Measurements from ENCODE around the gene TRPC1.

TRPC1 gene

DNA sequence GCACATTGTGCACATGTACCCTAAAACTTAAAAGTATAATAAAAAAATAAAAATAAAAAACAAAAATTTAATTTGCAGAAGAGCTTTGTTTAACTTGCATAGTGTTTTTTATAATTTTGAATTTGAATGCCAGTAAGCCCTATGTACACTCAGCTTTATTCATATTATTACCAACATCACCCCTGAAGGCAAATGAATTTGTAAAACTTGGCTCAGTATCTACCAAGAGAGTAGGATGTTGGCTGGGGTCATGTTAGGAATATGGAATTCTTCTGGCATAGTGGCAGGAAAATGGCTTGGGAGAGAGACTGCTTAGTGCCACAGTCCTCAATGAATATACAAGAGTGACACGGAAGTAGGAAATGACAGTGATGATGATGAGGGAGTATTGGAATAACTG is 30.7 kb downstream of the TRPC1 start:
- DNase-seq: no peak

DNA sequence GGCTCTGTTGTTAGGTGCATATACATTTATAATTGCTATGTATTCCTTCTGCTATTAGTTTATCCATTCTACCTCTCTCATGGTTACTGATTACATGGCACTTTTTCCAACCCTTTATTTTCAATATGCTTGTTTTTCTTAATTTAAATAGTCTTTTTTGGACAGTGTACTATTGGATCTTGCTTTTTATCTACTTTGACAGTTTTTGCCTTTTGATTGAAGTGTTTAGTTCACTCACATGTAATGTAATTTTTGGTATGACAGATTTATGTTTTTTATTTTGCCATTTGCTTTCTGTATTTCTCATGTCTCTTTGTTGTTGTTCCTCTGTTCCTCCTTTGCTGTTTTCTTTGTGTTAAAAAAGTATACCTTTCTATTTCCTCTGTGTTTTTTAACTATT is 44.5 kb downstream of the TRPC1 start:
- no peak for DNase-seq

DNA sequence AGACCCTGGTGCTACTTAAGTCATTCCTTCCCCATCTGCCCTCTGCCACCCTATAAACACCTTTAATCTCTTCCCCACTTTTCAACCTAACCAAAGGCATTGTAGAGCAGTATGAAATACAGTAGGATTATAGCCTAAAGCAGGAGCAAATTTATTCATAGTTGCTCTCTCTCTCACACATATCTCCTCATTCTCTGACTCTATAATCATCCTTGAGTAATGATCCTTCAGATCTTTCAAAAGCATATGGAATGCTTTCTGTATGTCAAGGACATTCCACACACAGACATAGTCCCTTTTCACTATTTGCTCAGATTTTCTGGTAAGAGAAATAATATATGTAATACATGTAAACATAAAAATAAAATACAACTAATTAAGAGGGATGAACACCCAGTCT is 54.1 kb downstream of the TRPC1 start:
- DNase-seq: no peak

DNA sequence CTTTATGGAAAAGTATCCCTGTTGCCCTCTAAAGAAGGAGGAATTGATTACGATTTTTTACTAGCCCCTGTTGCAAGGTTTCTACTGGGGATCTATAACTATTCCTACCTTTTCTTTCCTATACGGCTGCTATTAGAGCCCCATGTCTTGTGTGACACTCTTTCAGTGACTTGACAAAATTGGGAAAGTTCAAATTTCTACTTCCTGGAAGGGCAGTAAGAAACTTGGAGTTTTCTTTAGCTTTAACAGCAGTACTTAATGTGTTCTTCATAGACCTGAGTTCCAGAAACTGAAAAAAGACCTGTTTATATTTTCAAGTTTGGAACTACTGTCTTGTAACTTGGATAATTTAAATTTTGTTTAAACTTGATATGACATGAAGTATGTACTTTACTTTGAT is 54.7 kb downstream of the TRPC1 start:
- no peak for DNase-seq

DNA sequence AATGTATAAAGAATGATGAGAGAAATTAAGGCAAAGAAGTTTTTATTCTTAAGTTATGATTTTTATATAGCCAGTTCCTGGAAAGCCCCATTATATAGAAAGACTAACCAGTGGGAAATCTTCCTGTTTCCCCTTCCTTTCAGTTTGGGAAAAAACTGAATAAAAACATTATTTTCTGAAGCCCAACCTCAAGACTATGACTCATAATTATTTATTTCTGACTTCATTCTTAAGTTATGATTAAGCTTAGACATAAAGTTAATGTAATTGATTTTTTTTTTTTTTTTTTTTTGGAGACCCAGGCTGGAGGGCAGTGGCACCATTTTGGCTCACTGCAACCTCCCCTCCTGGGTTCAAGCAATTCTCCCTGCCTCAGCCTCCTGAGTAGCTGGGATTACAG is 55.8 kb downstream of the TRPC1 start:
- no peak for DNase-seq

DNA sequence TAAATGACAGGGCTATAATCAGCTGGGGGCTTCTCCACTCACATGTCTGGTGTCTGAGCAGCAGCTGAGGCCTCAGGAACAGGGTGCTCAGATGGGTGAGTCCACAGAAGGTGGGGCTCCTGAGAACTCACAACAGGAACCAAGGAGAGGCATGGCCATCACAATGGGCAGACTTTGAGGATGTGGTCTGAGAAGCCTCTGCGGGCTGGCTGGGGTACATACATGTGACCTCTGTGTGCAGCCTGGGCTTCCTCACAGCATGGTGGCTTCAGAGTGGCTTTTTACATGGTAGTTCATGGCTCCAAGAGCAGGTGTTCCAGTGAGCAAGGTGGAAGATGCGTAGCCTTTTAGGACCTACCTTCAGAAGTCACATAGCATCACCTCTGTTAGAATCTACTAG is 58.8 kb downstream of the TRPC1 start:
- DNase-seq: no peak

DNA sequence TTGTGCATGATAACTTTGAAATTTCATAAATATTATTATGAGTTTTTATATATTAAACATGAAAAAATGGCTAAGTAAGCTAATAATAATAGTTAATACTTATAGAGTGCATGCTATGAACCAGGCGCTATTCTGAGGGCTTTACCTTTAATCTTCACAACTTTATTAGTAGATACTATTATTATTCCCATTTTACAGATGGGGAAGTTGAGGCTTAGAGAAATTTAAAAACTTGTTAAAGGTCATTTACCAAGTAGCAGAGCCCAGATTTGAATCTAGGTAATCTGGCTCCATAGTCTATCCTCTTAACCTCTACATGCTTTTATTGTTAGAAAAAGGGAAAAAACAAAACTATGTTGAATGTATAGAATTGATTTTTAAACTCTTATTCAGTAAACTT is 60.4 kb downstream of the TRPC1 start:
- no peak for DNase-seq

DNA sequence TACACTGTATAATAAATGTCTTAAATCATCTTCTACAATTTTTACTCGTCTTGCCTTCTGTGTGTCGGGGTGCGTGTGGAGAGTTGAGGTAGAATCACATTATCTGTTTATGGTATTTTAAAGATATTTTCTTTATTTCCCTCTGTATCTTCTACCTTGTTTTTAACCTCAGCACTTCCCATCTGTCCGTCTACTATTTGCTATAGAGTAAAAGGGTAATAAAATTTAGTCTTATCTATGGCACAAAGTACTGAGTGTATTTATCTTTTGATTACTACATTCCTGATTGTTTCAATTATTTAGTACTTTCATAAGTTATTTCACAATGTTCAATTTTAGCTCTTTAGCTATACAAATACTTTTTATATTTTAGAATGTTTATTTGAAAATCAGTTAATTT is 62.2 kb downstream of the TRPC1 start:
- no peak for DNase-seq

DNA sequence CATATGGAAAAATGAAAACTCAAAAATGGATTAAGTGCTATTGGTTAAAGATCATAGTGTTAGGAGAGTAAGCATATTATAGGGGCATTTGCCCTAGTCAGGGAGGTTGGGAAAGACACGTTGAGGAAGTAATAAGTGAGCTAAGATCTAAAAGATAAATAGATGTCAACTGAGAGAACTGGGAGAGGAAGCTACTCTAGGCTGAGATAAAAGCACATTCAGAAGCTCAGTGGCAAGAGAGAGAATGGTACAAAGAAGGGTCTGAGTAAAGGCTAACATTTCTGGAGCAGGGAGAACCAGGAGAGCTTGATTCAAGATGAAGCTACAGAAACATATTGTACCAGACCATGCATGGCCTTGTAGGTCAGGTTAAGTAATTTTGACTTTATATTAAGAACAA is 63.9 kb downstream of the TRPC1 start:
- no peak for DNase-seq

DNA sequence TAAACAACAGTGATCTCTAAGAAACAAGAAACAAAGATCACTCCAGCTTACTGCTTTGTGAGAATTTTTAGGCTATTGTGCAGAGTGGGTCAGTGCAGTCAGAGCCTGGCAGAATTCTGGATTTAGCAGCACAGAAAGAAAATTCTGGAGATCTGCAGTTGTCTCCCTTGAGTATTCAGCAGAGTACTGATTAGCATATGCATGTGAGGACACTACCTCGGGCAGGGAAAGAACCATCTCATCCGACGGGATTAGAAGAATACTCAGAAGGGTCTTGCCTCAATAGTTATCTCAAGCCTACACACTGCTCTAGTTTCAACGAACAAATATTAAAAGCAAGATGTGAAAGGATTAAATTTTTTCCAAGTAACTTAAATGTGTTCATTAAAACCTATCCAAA is 70.7 kb downstream of the TRPC1 start:
- DNase-seq: no peak

DNA sequence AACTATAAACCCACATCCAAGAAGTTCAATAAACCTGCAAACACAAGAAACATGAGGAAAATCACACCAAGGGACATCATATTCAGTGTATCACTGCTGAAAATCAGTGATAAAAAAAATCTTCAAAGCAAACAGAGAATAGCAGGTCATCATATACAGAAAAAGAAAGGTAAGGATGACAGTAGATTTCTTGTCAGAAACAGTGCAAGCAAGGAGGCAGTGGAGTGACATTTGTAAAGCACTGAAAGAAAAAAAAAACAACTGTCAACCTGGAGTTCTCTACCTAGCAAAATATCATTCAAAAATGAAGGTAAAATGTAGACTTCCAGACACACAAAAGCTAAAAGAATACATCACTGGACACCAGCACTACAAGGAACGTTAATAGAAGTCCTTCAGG is 71.5 kb downstream of the TRPC1 start:
- no peak for DNase-seq

DNA sequence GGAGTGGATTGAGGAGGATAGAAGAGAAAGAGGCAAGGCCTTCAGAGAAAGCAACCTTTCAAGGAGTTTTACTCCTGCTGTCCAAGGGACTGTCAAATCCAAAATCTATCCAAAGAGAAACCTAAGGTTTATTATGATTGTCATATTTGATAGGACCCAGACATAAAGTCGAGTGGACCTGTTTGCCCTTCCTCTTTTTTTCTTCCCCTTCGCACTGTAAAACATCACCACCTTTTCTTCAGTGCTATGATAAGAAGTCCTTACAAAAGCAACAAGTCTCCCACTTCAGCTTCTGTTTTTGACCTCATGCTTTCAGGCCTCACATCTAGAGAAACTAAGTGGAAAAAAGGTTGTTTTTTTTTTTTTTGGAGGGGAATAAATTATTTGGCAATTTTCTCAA is 73.0 kb downstream of the TRPC1 start:
- no peak for DNase-seq

DNA sequence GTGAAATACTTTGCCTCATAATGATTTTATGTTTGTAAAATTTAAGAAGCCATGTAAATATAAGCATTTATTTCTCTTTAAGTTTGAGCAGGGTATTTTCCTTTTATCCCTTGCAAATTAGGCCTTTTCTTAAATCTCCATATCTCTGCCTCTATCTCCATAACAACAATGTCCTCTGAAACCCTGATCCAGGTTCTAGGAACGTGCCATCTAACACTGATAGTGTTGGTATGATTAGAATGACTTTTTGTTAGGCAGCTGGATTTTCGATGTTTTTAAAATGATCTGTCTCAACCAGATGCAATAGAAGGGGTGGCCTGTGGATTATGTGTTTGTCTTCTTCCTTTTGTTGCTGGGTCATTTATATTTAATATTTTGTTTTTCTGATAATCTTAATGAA is 77.9 kb downstream of the TRPC1 start:
- DNase-seq: no peak

DNA sequence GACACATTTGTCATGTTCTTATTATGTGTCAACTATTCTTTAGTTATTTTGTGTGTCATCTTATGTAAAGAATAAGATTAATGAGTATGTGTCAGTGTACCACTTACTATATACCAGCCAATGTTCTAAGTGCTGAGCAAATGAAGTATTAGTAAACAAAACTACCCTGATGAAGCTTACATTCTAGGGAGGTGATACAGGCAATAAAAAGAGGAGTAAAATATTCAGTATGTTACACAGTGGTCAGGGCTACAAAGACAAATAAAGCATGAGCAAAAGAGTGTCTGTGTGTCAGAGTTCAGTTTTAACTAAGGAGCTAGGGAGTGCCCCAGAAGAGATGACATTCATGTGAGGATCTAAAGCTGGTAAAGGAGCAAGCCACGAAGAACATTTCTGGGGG is 79.1 kb downstream of the TRPC1 start:
- DNase-seq: no peak

DNA sequence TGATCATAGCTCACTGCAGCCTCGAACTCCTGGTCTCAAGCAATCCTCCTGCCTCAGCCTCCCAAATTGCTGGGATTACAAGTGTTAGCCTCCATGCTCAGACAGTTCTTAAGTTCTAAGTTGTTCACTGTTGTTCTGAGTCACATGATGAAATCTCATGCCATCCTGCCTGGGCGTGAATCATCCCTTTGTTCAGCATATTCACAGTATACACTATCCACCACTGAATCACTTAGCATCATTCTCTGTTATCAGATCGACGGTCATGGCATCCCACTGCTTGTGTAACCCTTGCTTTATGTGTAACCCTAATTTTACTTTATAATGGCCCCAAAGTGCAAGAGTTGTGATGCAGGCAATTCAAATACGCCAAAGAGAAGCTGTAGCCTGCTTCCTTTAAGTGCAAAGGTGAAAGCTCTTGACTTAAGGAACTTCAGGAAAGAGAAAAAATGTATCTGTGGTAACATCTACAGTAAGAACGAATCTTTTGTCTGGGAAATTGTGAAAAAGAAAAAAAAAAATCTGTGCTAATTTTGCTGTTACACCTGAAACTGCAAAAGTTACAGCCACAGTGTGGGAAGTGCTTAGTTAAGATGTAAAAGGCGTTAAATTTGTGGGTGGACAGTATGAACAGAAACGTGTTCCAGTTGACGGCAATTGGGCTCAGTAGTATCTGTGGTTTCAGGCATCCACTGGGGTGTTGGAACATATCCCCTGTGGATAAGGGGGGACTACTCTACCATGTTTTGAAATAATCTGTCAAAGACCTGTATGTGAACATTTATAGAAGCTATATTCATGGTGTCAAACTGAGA is 84.5 kb downstream of the TRPC1 start:
- DNase-seq: no peak

DNA sequence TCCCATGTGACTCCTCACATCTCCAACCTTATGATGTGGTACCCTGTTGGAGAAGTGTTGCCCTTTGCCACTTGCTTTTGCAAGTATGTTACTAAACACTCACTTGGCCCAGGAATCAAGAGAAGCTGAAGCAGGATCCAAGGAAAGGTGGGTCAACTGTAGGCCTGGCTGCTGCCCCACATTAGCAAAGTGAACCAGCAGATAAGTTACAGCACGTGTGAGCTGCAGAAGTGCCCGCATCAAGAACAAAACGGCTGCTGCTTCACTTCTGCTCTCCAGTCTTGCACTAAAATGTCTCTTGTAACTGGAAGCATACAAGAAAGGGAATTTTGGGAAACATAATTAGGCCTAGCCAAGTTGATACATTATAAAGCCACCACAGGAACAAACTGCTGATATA is 85.4 kb downstream of the TRPC1 start:
- no peak for DNase-seq

DNA sequence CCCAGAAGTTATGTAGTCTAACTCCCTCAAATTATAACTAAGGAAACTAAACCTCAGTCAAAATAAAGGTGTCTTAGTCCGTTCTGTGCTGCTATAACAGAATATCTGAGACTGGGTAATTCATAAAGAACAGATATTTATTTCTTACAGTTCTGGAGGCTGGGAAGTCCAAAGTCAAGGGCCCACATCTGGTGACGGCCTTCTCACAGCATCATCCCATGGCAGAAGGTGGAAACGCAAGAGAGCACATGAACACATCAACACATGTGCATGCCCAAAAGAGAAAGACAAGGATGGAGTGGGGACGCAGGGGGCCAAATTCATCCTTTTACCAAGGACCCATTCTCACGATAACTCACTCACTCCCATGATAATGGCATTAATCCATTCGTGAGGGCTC is 92.0 kb downstream of the TRPC1 start:
- DNase-seq: no peak

DNA sequence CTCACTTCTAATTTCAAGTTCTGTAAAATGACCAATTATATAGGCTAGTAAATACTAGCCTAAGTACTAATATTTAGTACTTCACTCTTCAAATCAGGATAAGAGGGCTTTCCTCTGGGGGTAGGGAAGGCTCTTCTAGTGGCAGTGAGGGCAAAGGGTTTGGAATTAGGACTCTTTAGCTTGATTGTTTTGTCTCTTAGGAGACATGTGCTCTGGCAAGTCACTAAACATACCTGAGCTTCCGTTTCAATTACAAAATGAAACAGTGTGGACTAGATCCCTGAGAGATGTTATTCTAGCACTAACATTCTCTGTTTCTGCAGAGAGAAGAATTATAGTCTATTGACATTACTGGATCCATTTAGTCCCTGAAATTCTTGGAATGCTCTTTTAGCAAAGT is 93.5 kb downstream of the TRPC1 start:
- DNase-seq: no peak

DNA sequence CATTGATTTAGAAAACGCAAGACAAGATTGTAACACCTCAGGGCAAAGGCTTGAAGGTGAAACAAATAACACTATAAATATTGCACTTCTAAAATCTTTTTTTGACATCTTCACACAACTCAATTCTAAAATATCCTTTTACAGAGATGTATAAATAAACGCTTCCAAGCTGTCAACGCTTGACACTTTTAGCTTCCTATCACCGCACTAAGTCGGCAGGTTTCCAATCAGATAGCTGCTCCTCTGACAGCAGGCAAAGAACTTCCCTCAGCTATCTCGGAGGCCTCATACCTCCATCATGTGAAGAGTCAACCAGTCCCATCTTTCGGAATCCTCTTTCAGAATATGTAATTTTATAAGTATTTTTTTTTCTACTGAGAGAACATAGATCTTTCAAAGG is 94.1 kb downstream of the TRPC1 start:
- no peak for DNase-seq

DNA sequence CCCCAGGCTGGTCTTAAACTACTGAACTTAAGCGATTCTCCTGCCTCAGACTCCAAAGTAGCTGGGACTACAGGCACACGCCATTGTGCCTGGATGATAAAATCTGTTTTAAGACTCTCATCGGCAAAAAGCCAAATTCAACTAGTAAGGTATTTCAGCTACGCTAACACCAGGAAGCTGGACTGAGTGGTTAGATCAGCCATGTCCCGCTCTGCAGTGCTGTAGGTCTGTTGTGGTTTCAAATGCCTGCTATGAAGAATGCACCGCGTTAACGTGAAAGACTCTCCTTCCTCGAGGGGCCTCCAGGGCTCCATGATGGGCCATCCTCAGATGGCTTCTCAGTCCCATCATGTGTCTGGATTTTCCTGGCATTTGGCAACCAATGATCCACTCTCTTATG is 94.8 kb downstream of the TRPC1 start:
- DNase-seq: no peak

DNA sequence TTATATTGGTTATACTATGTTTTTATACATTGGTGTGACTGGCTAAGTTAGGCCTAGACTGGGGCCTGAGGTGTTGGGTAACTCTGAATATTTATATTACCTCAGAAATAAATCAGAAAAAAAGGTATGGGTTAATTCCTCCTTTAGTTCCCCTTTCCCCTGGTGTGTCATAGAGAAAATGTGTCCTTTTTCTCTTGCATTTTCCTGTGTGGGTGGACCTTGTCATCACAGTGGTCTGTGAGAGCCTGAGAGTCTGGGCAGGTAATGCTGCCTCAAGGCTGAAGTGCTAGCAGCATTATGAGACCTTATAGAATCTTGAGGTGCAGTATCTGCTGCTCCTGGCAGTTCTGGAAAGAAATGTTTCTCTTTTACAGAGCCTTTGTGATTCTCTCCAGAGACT is 95.3 kb downstream of the TRPC1 start:
- DNase-seq: no peak

DNA sequence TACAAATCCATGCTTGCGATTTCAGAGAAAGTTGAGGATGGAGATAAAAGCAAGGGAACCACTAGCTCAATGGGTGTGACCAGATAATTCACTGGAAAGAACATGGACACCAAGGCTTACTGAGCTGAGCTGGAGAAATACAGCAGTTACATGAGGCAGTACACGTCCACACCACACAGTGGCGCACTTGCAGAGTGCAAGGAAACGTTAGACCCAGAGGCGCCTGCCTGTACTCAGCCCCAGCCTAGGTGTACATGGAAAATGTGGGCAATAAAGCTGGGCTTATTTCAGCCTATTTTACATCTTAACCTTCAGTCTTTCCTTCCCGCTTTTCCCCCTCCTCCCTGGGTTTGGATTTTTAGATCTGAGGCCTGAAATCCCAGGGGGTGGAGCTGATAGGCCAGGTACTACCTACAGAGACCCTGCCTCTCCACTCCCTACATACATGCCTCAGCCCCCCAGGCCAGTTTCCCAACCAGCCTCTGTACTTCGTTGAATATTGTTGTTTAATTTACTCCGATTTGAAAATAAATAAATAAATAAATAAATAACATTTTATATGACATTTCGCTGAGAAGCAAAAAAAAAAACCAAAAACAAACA is 105.0 kb downstream of the TRPC1 start:
- peak; percentile 71 for DNase-seq

DNA sequence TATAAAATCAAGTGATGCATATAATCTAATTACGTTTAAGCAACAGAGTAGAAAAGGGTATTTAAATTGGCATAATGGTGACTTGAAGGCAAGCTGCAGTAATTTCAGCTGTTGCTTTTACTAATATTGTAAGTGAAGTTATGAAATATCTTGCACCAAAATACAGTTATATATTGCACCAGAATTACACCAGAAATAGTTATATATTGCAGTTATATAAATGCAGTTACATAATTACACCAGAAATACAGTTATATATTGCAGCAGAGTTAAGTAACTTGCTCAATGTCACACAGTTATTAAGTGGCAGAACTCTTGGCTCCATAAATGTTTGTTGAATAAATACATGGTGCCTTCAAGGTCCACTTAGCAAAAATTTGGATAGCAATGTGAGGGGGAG is 113.7 kb downstream of the TRPC1 start:
- DNase-seq: no peak

DNA sequence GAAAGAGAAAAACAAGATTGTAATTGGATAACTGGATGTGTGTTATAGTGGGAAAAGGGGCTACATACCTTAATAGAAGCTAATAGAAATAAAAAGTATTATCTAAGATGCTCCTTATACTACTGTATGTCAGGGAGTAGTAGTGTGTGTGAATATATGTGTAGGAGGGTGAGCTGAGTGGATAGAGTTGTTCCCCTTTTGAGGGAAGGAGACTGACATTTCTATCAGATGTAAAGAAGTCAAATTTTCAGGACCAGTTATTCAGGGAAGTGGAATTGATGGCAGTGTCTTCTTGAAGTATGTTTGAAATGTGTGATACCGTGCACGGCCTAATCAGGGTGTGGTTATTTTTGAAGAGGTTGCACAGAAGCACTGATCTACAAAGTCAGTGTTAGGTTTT is 116.0 kb downstream of the TRPC1 start:
- DNase-seq: no peak

DNA sequence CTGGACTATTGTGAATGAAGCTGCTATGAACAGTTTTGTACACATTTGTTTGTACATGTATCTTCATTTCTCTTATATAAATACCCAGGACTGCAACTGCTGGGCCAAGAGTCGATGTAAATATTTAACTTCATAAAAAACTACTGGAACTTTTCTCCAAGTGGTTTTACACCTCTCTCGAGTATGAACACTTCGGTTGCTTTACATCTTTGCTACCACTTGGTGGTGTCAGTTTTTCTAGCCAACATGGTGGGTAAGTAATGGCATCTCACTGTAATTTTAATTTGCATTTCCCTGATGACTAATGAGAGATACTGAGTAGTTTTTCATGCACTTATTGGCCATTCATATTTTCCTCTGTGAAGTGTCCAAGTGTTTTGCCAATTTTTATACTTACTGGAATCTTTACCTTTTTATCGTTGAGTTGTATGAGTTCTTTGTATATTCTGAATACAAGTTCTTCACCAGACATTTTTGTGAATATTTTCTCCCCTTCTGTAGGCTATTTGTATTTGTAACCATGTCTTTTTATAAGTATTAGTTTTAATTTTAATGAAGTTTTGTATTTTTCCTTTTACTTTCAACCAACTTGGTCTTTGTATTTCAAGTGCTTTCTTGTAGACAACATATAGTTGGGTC is 120.6 kb downstream of the TRPC1 start:
- no peak for DNase-seq
